Measurements from ENCODE around the gene SIAE. TPM values are rescaled to one million over a fixed set of nuclear protein-coding genes. Genes with fewer than 3 reads are reported as not detected.

Gene SIAE
- total RNA-seq, 1 donor from 2014 or later: 8.2 TPM

DNA sequence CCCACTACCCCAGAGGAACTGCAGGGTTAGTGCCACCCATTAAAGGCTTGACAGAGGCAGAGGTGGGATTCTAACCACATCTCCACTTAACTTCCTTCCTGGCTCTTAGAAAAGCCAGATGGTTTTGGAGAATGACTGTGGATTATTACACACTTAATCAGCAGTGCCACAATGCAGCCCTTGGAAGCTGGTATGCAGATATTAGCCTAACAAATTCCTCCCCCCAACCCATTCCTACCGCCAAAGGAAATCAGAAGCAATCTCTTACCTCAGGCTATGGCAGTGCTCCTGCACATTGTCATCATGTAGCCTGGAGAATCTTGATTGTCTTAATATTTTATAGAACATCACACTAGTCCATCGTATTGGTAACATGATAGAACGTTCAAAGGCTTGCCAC is 43.1 kb upstream of the SIAE start:
- H3K4me3 ChIP-seq (ENCODE audit: low read depth, low read length): no peak overlapping the region
- TF ChIP-seq, protein P1, sequence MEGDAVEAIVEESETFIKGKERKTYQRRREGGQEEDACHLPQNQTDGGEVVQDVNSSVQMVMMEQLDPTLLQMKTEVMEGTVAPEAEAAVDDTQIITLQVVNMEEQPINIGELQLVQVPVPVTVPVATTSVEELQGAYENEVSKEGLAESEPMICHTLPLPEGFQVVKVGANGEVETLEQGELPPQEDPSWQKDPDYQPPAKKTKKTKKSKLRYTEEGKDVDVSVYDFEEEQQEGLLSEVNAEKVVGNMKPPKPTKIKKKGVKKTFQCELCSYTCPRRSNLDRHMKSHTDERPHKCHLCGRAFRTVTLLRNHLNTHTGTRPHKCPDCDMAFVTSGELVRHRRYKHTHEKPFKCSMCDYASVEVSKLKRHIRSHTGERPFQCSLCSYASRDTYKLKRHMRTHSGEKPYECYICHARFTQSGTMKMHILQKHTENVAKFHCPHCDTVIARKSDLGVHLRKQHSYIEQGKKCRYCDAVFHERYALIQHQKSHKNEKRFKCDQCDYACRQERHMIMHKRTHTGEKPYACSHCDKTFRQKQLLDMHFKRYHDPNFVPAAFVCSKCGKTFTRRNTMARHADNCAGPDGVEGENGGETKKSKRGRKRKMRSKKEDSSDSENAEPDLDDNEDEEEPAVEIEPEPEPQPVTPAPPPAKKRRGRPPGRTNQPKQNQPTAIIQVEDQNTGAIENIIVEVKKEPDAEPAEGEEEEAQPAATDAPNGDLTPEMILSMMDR (conservative IDR thresholded peaks at IDR 0.05; ENCODE audit: low read depth, low read length): no peak
- DNase-seq (ENCODE audit: low read depth): no peak

DNA sequence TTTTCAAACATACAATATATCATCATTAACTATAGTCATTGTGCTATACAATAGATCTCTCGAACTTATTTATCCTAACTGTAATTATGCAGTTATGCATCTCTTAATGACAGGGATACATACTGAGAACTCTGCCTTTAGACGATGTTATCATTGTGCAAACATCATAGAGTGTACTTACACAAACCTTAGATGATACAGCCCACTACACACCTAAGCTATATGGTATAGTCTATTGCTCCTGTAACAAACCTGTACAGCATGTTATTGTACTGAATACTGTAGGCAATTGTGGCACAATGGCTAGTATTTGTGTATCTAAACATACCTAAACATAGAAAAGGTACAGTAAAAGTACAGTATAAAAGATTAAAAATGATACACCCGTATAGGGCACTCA is 38.9 kb upstream of the SIAE start:
- H3K4me3 ChIP-seq (ENCODE audit: low read depth, low read length): no peak overlapping the region
- TF ChIP-seq, protein P1 (conservative IDR thresholded peaks at IDR 0.05; ENCODE audit: low read depth, low read length): no peak
- DNase-seq (ENCODE audit: low read depth): no peak

DNA sequence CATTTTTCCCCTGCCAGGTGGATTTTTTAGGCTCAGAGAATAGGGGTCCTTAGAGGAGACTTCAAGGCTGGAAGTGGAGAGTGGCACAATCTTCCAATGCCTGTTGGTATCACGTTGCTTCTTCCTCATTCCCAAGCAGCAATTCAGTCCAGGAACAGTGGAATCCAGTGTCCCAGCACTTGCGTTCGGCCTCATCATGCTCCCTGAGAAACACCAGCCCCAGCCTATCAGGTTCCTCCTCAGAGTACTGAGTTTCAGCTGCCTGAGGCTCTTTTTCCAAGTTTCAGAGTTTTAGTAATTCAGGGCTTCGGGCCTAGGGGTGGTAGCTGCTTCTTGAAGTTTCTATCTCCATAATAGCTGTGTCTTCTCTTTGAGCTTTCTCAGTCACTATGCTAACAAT is 34.3 kb upstream of the SIAE start:
- no peak for DNase-seq (ENCODE audit: low read depth)
- H3K4me3 ChIP-seq (ENCODE audit: low read depth, low read length): no peak overlapping the region
- TF ChIP-seq, protein P1 (conservative IDR thresholded peaks at IDR 0.05; ENCODE audit: low read depth, low read length): no peak

DNA sequence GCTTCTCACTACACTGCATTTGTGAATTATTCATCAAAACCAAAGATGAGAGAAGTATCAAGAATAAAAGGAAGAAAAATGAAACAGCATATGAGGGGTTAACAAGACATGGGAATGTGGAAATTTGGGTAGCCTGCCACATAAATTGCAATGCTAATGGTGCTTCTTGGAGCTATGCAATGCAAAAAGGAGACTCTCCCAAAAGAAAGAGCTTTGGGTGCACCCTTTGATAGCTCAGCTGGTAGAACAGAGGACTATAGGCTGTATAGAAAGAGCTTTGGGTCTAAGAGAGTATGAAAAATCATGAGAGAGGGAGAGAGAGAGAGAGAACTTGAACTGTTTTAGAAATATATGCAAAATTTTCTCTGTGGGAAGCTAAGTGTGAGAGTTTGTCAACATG is 26.5 kb upstream of the SIAE start:
- DNase-seq (ENCODE audit: low read depth): no peak
- TF ChIP-seq, protein P1 (conservative IDR thresholded peaks at IDR 0.05; ENCODE audit: low read depth, low read length): no peak
- no peak overlapping the region for H3K4me3 ChIP-seq (ENCODE audit: low read depth, low read length)

DNA sequence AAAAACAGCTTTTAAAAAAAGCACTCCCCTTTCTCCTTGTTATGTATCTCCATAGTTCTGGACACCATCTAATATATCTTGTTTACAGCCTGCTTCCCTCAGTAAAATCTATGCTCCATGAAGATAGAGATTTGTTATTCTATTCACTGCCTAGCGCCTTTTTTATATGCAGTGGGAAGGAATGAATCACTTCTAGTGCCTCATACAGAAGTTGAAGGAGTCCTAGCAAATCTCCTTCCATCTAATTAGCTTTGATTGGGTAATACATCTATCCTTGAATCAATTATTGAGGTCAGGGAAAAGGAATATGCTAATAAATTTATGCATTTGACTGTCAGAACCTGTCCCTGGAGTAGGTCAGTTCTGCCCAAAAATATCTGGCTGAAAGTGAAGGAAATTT is 26.0 kb upstream of the SIAE start:
- TF ChIP-seq, protein P1 (conservative IDR thresholded peaks at IDR 0.05; ENCODE audit: low read depth, low read length): no peak
- DNase-seq (ENCODE audit: low read depth): no peak

DNA sequence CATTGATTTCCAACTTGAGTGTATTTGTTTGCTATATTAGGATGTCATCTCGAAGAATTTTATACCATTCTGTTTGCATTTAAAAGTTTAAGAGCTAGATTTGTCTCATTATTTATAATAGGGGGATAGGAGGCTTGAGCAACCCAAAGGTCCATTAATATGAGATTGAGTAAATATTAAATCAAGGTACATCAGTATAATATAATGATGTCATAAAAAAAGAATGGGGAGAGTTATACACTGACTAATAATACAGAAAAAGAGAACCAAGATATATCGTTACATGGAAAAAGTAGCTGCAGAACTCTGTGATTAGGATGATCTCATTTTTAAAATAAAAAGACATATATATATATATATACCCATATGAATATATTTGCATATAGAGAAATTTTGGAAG is 19.6 kb upstream of the SIAE start:
- TF ChIP-seq, protein P1 (conservative IDR thresholded peaks at IDR 0.05; ENCODE audit: low read depth, low read length): no peak
- H3K4me3 ChIP-seq (ENCODE audit: low read depth, low read length): no peak overlapping the region
- no peak for DNase-seq (ENCODE audit: low read depth)

More for the DNA sequence above, 26.0 kb upstream of the SIAE start:
- H3K4me3 ChIP-seq (ENCODE audit: low read depth, low read length): no peak overlapping the region

DNA sequence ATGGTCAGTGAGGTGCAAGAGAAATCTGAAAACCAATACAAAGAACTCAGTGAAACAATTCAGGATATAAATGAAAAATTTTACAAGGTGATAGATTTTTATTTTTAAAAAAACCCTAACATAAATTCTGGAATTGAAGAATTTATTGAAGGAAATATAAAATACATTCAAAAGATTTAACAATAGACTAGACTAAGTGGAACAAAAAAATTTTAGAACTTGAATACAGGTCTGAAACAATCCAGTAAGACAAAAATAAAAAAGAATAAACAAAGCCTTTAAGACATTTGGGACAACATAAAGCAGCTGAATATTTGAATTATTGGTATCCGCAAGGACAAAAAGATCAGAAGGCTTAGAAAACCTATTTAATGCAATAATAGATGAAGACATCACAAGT is 8.9 kb upstream of the SIAE start:
- TF ChIP-seq, protein P1 (conservative IDR thresholded peaks at IDR 0.05; ENCODE audit: low read depth, low read length): no peak
- H3K4me3 ChIP-seq (ENCODE audit: low read depth, low read length): no peak overlapping the region
- no peak for DNase-seq (ENCODE audit: low read depth)

Measured in epithelial cell of proximal tubule (primary cell).